T-helper 2 cell (primary cell): ENCODE data around the gene CYTIP.

Source experiments
- DNase-seq, 5 experiments: peaks; one replicate each; pipeline versions ENCODE4 v3.0.0 to v3.0.0-alpha.2; 2012 to 2022
- total RNA-seq, 2 donors: gene quantifications; one replicate each; lab custom pipeline; 2026; lab: John Stamatoyannopoulos, UW

CYTIP gene
- 432 to 522 reads per million in 2 donors for total RNA-seq

DNA sequence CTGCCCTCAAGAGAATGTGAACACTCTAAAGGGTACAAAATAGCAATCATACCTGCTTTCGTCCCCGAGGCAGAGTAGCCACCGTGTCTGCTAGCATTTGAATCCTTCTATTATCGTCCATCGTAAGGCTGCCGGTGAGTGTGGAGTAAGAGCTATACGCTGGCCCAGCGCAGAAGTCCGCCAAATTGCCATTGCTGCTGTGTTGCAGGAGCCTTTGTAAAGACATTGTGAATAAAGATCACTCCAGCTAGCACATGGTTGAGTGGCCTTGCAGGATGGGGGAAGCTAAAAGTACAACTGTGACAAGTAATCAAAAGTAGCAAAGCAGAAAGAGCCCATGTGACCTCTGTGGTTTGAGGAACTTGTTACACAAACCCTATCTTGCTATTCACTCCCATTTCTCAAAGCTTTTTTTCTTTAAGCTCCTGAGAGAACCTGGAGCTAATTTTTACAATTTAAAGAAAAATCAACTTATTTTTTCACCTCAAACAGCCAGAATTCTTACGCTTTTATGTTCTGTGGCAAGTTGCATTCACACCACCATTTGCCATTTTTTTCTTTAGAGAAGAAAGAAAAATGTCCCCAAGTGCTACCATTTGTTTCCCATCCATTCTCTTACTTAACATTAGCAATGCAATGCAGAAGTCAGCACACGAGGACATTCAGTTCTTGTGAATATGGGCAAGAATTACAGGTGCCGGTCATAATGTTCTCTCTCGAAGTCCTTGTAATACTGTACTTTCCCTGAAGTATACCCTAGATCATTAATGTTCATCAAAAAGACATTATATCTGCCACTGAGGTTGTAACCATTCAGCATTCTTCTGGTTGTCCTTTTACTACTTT lies at the start of gene CYTIP:
Gene CYTIP (minus strand): TSS at position 295 of the 846 bp plus-strand sequence. CDS start 69 bp downstream, at position 226.
- peak in 3 of 5 experiments; percentile 30 to 92 (median 56) for DNase-seq

GRCh38 chr2:157492189-157492773 lies 48.4 kb upstream of the CYTIP start:
- peak in 4 of 5 experiments; percentile 35 to 81 (median 49) for DNase-seq

DNA sequence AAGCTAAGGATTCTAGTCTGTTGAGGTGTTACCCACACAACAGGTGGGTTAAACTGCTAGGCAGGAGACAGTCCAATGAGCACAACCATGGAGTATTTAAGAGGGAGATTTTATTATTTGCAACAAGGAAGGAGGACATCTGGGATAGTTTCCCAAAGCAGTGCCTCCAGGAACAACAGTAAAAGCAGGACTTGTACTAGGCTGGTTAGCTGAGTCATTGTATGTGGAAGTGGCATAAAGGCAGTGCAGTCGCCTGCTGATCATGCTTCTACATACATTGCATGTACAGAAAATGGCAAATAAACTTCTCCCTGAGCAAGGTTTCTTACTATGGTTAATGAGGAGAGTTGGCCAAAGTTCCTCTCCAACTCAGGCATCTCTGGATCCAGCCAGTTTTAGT lies 46.1 kb upstream of the CYTIP start:
- DNase-seq: no peak

- no peak for DNase-seq
Observed at GRCh38 chr2:157488877-157489276, 45.0 kb upstream of the CYTIP start.

- no peak for DNase-seq
Observed at GRCh38 chr2:157487747-157488146, 43.9 kb upstream of the CYTIP start.

- DNase-seq: no peak
Observed at GRCh38 chr2:157487271-157487610, 43.4 kb upstream of the CYTIP start.

DNA sequence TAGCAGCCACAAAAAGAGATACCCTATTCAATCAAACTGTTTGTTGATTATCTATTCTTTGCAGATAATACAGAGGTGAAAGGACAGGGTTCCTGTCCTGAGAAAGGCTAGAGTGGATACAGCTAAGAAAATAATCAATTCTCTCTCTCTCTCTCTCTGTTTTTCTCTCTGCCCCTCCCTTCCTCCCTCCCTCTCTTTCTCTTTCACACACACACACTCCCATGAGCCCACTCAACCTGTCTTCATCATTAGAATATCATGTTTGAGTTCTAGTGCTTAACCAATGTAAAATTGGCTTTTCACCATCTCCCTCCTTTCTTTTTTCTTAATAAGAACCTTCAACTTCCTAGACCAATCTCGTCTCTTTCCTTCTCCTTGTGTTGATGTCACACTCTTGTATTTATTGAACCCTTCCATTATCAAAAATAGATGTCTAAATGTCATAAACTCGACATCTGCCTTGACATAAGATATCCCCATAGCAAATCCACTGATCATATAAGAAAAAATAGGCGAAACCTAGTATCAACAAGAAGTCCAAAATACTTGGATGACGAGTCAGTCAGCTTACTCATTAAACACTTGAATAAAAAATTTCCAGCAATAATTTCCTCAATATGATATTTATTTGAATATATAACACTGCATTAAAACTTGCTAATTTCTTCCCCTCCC lies 42.8 kb upstream of the CYTIP start:
- no peak for DNase-seq

DNA sequence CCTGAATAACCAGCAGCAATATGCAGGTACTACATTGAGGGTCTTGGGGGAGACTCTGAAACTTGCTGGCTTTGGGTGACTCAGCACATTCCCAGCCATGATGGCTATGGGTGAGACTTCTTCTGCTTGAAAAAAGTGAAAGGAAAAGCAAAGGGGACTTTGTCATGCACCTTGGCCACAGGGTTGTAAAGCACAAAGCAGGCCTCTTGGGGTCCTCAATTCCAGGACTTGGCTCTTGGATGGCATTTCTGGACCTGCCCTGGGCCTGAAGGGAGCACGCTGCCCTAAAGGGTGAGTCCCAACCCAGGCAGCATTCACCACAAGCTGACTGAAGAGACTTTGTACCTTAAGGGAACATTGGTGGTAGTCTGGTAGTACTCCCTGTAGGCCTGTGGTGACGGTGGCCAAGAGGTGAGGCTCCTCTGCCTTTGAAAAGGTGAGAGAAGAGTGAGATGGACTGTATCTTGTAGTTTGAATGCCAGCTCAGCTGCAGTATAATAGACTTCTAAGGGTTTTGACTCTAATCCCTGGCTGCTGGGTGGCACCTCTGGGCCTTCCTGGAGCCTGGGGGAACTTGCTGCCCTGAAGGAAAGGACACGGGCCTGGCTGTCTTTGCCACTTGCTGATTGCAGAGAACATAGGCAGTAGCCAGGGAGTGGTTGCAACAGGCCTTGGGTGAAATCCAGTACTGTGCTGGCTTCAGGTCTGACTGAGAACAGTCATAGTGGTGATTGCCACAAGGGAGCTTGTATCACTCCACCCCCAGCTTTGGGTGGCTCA lies 36.5 kb upstream of the CYTIP start:
- DNase-seq: peak in 1 of 5 experiments; percentile 81

GRCh38 chr2:157479081-157480027 lies 35.5 kb upstream of the CYTIP start:
- no peak for DNase-seq

- DNase-seq: no peak
Observed at GRCh38 chr2:157477919-157478318, 34.0 kb upstream of the CYTIP start.

DNA sequence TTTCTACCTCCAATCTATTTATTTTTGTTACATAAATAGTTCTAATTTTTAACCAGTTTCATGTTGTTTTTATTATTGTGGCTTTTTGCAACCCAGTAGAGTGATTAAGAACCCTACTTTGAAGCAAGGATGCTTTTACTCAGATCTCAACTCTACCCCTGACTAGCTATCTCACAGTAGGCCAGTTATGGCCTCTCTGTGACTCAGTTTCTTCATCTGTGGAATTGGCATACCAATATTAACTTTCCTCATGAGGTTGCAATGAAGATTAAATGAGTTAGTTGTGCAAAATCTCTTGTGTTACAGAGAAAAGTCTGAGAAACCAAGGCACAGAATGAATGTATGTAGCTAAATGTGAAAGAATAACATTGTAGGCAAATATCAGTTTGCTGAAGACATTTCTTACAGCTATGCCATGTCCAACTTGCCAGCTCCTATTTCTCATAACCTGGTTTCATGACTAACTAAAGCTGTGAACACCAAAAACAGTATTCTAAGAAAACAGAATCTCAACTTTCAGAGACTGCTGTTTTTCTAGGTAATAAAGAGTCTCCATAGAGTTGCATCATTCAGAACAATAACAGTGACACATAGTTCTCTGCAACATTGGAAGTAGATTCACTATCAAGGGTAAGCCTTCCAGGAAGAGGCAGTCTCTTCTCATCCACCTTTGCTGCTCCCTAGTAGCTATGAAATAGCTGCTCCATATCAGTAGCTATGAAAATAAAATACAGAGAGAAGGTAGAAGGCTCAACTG lies 33.2 kb upstream of the CYTIP start:
- peak in 1 of 5 experiments; percentile 47 for DNase-seq

DNA sequence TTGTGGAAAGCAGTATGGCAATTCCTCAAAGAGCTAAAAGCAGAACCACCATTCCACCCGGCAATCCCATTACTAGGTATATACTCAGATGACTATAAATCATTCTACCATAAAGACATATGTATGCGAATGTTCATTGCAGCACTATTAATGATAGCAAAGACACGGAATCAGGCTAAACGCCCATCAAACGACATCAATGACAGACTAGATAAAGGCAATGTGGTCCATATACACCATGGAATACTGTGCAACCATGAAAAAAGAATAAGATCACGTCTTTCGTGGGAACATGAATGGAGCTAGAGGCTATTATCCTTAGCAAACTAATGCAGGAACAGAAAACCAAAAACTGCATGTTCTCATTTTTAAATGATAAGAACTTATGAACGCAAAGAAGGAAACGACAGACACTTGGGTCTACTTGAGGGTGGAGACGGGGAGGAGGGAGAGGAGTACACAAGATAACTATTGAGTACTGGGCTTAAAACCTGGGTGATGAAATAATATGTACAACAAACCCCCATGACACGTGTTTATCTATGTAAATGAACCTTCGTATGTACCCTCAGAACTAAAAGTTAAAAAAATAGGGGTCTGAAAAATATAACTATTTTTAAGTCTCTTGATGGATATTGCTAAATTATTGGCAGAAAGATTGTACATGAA lies 32.0 kb upstream of the CYTIP start:
- DNase-seq: no peak

GRCh38 chr2:157473581-157473980 lies 29.7 kb upstream of the CYTIP start:
- DNase-seq: no peak

DNA sequence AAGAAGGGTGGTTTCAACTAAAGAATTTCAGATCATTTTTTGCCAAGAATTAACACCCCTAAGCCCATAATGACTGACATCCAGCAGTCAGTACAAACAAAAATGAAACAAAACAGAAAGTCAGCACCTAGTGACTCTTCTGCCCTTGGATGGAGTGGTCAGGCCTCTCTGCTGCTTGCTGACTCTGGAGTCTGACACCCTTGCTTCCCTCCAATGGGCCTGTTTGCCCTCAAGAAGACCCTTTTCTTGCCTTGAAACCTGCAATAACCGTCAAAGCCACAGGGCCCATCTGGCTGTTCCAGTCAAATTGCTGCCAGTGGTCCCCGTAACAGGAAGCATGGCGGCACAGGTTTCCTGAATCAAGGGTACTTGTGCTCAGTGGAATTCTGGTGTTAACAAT lies 27.2 kb upstream of the CYTIP start:
- DNase-seq: peak in 1 of 5 experiments; percentile 40

- DNase-seq: no peak
Observed at GRCh38 chr2:157470321-157470720, 26.4 kb upstream of the CYTIP start.

DNA sequence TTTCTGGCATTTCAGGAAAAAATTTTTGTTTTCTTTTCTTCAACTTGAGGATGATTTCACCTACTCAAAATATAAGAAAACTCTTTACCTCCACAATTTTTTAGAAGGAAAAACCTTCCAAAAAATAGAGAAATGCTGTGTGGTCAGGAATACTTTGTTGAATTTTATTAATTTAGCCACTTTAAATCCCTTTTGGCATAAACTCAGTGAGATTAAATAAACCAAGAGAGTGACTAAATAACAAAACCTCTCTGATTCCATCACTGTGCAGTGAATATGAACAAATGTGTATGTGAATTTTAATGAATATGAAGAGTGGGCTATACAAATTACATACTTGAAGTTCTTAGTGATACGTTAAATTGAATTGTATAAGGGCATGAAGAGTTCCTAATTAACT lies 25.8 kb upstream of the CYTIP start:
- DNase-seq: no peak

- DNase-seq: peak in 2 of 5 experiments; percentile 48 to 91
Observed at GRCh38 chr2:157468931-157469708, 25.2 kb upstream of the CYTIP start.

DNA sequence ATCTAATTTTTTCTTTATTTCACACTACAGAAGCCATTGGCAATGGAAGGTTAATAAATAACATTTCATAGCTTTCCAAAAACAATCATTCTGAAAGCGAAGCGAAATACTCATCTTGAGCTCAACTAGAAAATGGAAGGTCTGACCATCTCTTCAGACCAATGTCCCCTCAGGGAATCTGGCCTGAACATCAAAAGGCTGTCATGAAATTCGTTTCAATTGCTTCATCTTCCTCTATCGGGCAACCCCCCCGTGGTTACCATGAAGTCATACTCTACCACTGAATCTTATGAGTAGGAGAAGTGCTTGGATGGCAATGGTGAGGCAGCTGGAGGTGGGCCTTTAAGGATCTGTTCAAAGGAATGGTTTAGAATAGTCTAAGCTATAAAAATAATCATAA lies 22.9 kb upstream of the CYTIP start:
- DNase-seq: no peak

DNA sequence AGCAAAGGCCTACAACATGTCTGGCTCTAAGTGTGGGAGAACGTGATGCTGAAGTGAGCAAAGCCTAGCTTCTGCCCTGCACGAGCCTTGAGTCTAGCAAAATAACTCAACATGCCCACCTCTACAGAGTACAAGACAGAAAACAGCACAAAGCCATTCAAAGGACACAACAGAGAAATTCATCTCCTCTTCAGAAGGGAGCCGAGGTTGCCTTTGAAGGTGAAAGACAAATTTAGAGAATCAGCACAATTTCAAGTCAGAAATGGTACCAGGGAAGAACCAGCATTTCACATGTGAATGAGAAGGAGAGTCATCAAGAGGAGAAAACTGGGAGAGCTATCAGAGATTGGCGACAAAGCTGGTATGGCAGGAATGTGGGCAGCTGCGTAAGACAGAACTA lies 21.7 kb upstream of the CYTIP start:
- DNase-seq: no peak
